ENCODE measurements around the gene PPP1CA.

The PPP1CA gene

GRCh38 chr11:67351275-67352005 is 50.2 kb downstream of the PPP1CA start:
- DNase-seq (ENCODE audit: low read depth): no peak

GRCh38 chr11:67349928-67350465 is 51.7 kb downstream of the PPP1CA start:
- no peak for DNase-seq (ENCODE audit: low read depth)

- DNase-seq (ENCODE audit: low read depth): no peak
Observed at GRCh38 chr11:67349457-67349856, 52.2 kb downstream of the PPP1CA start.

GRCh38 chr11:67349036-67349435 is 52.6 kb downstream of the PPP1CA start:
- no peak for DNase-seq (ENCODE audit: low read depth)
